ENCODE data around the gene SOCS7. TPM values are rescaled to one million over a fixed set of nuclear protein-coding genes. Genes with fewer than 3 reads are reported as not detected.

SOCS7 gene
- total and polyA plus RNA-seq, 2 donors (not counting 1 experiment from before 2014, with no cell fraction given), result 4.8 to 9.4 TPM

DNA sequence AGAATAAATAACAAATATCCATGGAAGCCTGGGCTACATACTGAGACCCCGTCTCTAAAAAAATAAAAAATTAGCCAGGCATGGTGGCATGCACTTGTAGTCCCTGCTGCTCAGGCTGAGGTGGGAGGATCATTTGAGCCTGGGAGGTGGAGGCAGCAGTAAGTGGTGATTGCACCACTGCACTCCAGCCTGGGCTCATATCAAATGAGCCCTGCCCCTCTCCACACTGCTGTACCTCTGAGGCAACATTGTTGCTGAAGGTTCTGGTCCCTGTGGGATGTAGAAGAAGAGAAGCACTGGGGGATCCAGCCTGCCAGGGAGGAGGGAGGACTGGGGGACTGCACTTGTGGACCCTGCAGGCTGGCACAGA is 65.2 kb downstream of the SOCS7 start:
- no peaks in the 10 kb centered on the region for H3K36me3 ChIP-seq (ENCODE audit: control insufficient read depth, insufficient read depth, low read length)
- peaks cover 28% of the 10 kb centered on the region for H3K27me3 ChIP-seq (ENCODE audit: control insufficient read depth, insufficient read depth, low read length)
- no peak for TF ChIP-seq EZH2 (IDR thresholded peaks at IDR 0.05; ENCODE audit: low read length, missing control alignments)
- TF ChIP-seq, protein P1, sequence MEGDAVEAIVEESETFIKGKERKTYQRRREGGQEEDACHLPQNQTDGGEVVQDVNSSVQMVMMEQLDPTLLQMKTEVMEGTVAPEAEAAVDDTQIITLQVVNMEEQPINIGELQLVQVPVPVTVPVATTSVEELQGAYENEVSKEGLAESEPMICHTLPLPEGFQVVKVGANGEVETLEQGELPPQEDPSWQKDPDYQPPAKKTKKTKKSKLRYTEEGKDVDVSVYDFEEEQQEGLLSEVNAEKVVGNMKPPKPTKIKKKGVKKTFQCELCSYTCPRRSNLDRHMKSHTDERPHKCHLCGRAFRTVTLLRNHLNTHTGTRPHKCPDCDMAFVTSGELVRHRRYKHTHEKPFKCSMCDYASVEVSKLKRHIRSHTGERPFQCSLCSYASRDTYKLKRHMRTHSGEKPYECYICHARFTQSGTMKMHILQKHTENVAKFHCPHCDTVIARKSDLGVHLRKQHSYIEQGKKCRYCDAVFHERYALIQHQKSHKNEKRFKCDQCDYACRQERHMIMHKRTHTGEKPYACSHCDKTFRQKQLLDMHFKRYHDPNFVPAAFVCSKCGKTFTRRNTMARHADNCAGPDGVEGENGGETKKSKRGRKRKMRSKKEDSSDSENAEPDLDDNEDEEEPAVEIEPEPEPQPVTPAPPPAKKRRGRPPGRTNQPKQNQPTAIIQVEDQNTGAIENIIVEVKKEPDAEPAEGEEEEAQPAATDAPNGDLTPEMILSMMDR (conservative IDR thresholded peaks at IDR 0.05 in 1 of 2, IDR thresholded peaks at IDR 0.05 in 1 of 2; ENCODE audit: low read depth in 1 of 2, low read length in 2 of 2), result no peak
- H3K9me3 ChIP-seq (ENCODE audit: control insufficient read depth, insufficient read depth, low read depth, low read length), result no peaks in the 10 kb centered on the region
- H3K27ac ChIP-seq (ENCODE audit: insufficient read depth, low read length), result no peak overlapping the region
- H4K20me1 ChIP-seq (ENCODE audit: control insufficient read depth, extremely low read depth, insufficient read depth, low read length), result no peaks in the 10 kb centered on the region
- H3K4me2 ChIP-seq (ENCODE audit: extremely low read depth, insufficient read depth, low read length), result no peak overlapping the region
- H2AFZ ChIP-seq (ENCODE audit: low read length), result no peak overlapping the region
- H3K79me2 ChIP-seq (ENCODE audit: control insufficient read depth, insufficient read depth, low read length), result no peaks in the 10 kb centered on the region
- no peak overlapping the region for H3K9ac ChIP-seq (ENCODE audit: insufficient read depth, low read length)
- peaks cover 11% of the 10 kb centered on the region for H3K4me1 ChIP-seq (ENCODE audit: control insufficient read depth, extremely low read depth, insufficient read depth, low read length)
- DNase-seq (ENCODE audit: low read depth in 2 of 2), result no peak
- H3K4me3 ChIP-seq (replicated peaks in 1 of 4; ENCODE audit: control extremely low read depth in 1 of 4, insufficient read depth in 1 of 4, low read depth in 3 of 4, low read length in 4 of 4), result no peak overlapping the region

DNA sequence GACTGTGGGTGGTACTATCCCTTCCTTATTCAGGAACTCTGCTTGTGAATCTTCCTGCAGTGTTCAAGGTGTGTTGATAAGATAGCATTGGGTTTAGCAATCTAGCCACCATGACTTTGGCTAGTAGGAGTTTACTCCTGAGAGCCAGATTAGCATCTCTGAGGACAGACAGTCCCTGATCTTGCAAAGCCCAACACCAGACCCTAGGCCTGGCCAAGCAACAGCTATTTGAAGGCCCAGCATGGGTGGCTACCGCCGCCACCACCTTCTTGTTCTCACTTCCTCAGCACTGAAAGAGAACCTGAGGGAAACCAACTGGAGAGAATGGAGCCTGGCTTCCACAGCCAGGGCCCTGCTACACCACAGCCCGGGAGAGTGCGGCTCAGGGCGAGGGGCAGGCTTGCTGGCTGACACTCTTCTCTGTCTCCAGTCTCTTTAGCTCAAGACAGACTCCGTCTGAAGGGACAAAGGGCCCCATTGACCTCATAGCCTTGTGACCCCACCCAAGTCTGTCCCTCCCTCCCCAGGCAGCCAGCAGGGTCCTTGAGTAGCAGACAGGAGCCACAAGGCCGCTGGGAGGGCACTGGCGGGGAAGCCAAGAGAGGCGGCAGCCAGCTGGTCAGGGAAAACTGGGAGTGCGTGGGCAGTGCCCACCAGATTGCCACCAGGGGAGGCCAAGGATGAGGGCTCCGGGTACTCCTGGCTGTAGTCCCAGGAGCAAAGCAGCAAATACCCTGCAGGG is 65.7 kb downstream of the SOCS7 start:
- no peaks in the 10 kb centered on the region for H3K79me2 ChIP-seq (ENCODE audit: control insufficient read depth, insufficient read depth, low read length)
- TF ChIP-seq EZH2 (IDR thresholded peaks at IDR 0.05; ENCODE audit: low read length, missing control alignments), result no peak
- TF ChIP-seq, protein P1 (conservative IDR thresholded peaks at IDR 0.05 in 1 of 2, IDR thresholded peaks at IDR 0.05 in 1 of 2; ENCODE audit: low read depth in 1 of 2, low read length in 2 of 2), result no peak
- H3K27me3 ChIP-seq (ENCODE audit: control insufficient read depth, insufficient read depth, low read length), result peaks cover 28% of the 10 kb centered on the region
- no peaks in the 10 kb centered on the region for H3K36me3 ChIP-seq (ENCODE audit: control insufficient read depth, insufficient read depth, low read length)
- no peak overlapping the region for H3K4me3 ChIP-seq (replicated peaks in 1 of 4; ENCODE audit: control extremely low read depth in 1 of 4, insufficient read depth in 1 of 4, low read depth in 3 of 4, low read length in 4 of 4)
- H3K9ac ChIP-seq (ENCODE audit: insufficient read depth, low read length), result no peak overlapping the region
- no peaks in the 10 kb centered on the region for H3K9me3 ChIP-seq (ENCODE audit: control insufficient read depth, insufficient read depth, low read depth, low read length)
- no peak overlapping the region for H3K27ac ChIP-seq (ENCODE audit: insufficient read depth, low read length)
- H3K4me2 ChIP-seq (ENCODE audit: extremely low read depth, insufficient read depth, low read length), result no peak overlapping the region
- no peak for DNase-seq (ENCODE audit: low read depth in 2 of 2)
- peaks cover 11% of the 10 kb centered on the region for H3K4me1 ChIP-seq (ENCODE audit: control insufficient read depth, extremely low read depth, insufficient read depth, low read length)
- H4K20me1 ChIP-seq (ENCODE audit: control insufficient read depth, extremely low read depth, insufficient read depth, low read length), result no peaks in the 10 kb centered on the region
- H2AFZ ChIP-seq (ENCODE audit: low read length), result no peak overlapping the region

DNA sequence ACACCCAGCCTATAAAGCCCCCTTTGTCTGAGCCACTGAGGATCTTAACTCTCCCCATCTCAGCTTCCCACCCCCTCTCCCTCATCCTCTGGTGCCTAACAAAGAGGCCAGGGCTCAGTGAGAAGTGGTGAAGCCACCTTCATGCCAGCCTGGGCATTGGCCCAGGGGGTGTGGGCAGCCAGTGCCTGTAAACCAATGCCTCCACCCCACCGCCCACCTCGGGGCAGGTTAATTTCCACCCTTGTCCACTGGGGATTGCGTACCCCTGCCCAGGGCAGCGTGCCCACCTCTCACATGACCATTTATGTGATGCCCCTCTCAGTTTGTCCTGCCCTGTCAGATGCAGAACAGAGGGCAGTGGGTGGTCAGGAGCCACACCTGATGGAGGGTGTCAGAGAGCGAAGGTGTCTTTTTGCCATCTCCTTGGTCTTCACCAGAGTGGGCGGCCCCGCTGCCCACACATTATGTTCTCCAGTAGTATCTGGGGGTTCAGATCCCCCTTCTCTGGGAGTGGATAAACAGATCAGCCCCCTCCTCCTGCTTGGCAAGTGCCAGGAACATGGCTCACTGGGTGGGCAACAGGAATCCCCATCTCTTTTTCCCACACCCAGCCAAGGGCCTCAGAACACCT is 66.5 kb downstream of the SOCS7 start:
- Histone ChIP-seq H2AFZ (ENCODE audit: low read length) (no peak overlapping the region), H3K9ac (ENCODE audit: insufficient read depth, low read length) (no peak overlapping the region), H3K27ac (ENCODE audit: insufficient read depth, low read length) (no peak overlapping the region), H3K4me3 (replicated peaks in 1 of 4; ENCODE audit: control extremely low read depth in 1 of 4, insufficient read depth in 1 of 4, low read depth in 3 of 4, low read length in 4 of 4) (no peak overlapping the region), H3K9me3 (ENCODE audit: control insufficient read depth, insufficient read depth, low read depth, low read length) (no peaks in the 10 kb centered on the region), H3K36me3 (ENCODE audit: control insufficient read depth, insufficient read depth, low read length) (no peaks in the 10 kb centered on the region), H3K27me3 (ENCODE audit: control insufficient read depth, insufficient read depth, low read length) (peaks cover 28% of the 10 kb centered on the region), H3K4me1 (ENCODE audit: control insufficient read depth, extremely low read depth, insufficient read depth, low read length) (peaks cover 11% of the 10 kb centered on the region), H4K20me1 (ENCODE audit: control insufficient read depth, extremely low read depth, insufficient read depth, low read length) (no peaks in the 10 kb centered on the region), H3K79me2 (ENCODE audit: control insufficient read depth, insufficient read depth, low read length) (no peaks in the 10 kb centered on the region), H3K4me2 (ENCODE audit: extremely low read depth, insufficient read depth, low read length) (no peak overlapping the region)
- TF ChIP-seq, protein P1 (conservative IDR thresholded peaks at IDR 0.05 in 1 of 2, IDR thresholded peaks at IDR 0.05 in 1 of 2; ENCODE audit: low read depth in 1 of 2, low read length in 2 of 2), result no peak
- no peak for TF ChIP-seq EZH2 (IDR thresholded peaks at IDR 0.05; ENCODE audit: low read length, missing control alignments)
- DNase-seq (ENCODE audit: low read depth in 2 of 2), result no peak
